Measurements from ENCODE around the gene ATP4B.
"Not testable (repeated sequence)": the region's sequence is repeated elsewhere in the genome, so short reads cannot be mapped to it uniquely, and the experiment has no call there.

DNA sequence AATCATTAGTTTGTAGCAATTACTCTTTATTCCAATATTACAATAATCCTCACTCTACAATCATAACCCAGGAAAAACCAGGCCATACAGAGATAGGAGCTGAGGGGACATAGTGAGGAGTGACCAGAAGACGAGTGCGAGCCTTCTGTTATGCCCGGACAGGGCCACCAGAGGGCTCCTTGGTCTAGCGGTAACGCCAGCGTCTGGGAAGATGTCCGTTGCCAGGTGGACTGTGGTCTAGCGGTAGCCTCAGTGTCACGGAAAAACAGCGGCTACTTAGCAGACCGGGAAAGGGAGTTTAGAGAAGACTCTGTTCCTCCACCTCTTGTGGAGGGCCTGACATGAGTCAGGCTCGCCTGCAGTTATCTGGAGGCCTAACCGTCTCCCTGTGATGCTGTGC, 36.5 kb downstream of the ATP4B start:
- TF ChIP-seq, protein P1, sequence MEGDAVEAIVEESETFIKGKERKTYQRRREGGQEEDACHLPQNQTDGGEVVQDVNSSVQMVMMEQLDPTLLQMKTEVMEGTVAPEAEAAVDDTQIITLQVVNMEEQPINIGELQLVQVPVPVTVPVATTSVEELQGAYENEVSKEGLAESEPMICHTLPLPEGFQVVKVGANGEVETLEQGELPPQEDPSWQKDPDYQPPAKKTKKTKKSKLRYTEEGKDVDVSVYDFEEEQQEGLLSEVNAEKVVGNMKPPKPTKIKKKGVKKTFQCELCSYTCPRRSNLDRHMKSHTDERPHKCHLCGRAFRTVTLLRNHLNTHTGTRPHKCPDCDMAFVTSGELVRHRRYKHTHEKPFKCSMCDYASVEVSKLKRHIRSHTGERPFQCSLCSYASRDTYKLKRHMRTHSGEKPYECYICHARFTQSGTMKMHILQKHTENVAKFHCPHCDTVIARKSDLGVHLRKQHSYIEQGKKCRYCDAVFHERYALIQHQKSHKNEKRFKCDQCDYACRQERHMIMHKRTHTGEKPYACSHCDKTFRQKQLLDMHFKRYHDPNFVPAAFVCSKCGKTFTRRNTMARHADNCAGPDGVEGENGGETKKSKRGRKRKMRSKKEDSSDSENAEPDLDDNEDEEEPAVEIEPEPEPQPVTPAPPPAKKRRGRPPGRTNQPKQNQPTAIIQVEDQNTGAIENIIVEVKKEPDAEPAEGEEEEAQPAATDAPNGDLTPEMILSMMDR (IDR thresholded peaks at IDR 0.05) = peak in 10 of 12 donors; percentile 12 to 46 (median 34)
- TF ChIP-seq POLR2A (IDR thresholded peaks at IDR 0.05) = not testable (repeated sequence)
